SK-N-DZ (cell line): ENCODE results near the gene COL23A1.

ENCODE experiments used
- DNase-seq: peaks from one replicate; pipeline ENCODE4 v3.0.0-alpha.2; 2015; ENCODE audit warnings: low spot score

Gene COL23A1

GRCh38 chr5:178462816-178463215, 127.4 kb downstream of the COL23A1 start:
- DNase-seq, result no peak

GRCh38 chr5:178462076-178462475, 128.1 kb downstream of the COL23A1 start:
- no peak for DNase-seq

- peak; percentile 47 for DNase-seq
Observed at GRCh38 chr5:178461004-178461730, 129.0 kb downstream of the COL23A1 start.

- DNase-seq, result no peak
Observed at GRCh38 chr5:178460598-178460997, 129.6 kb downstream of the COL23A1 start.

- DNase-seq, result no peak
Observed at GRCh38 chr5:178460174-178460573, 130.0 kb downstream of the COL23A1 start.

- no peak for DNase-seq
Observed at GRCh38 chr5:178458140-178458539, 132.1 kb downstream of the COL23A1 start.

GRCh38 chr5:178457471-178457870, 132.7 kb downstream of the COL23A1 start:
- DNase-seq, result no peak

GRCh38 chr5:178455480-178455835, 134.7 kb downstream of the COL23A1 start:
- DNase-seq, result no peak

GRCh38 chr5:178454821-178455479, 135.2 kb downstream of the COL23A1 start:
- no peak for DNase-seq

- DNase-seq, result no peak
Observed at GRCh38 chr5:178454303-178454702, 135.9 kb downstream of the COL23A1 start.

- no peak for DNase-seq
Observed at GRCh38 chr5:178453224-178453623, 137.0 kb downstream of the COL23A1 start.

- no peak for DNase-seq
Observed at GRCh38 chr5:178450121-178451028, 139.8 kb downstream of the COL23A1 start.

GRCh38 chr5:178449163-178450070, 140.8 kb downstream of the COL23A1 start:
- DNase-seq, result no peak

GRCh38 chr5:178445534-178445933, 144.7 kb downstream of the COL23A1 start:
- no peak for DNase-seq

- DNase-seq, result no peak
Observed at GRCh38 chr5:178442405-178443257, 147.6 kb downstream of the COL23A1 start.

- no peak for DNase-seq
Observed at GRCh38 chr5:178441486-178442270, 148.5 kb downstream of the COL23A1 start.

GRCh38 chr5:178440181-178440580, 150.0 kb downstream of the COL23A1 start:
- DNase-seq, result no peak

GRCh38 chr5:178439493-178440180, 150.6 kb downstream of the COL23A1 start:
- DNase-seq, result no peak

- DNase-seq, result no peak
Observed at GRCh38 chr5:178438796-178439195, 151.4 kb downstream of the COL23A1 start.
